CD4-positive, alpha-beta memory T cell (primary cell): ENCODE results near the gene EHMT2. TPM values are rescaled to one million over a fixed set of nuclear protein-coding genes. Genes with fewer than 3 reads are reported as not detected.
A peak's percentile ranks its signal among the peaks of the same experiment; 100 is the strongest.

Experiments
- CTCF ChIA-PET: fragments of 350-600 bp; sonication (Branson Sonifier 250); formaldehyde crosslinking; loops from one replicate; lab custom pipeline; 2021; ENCODE audit warnings: inconsistent platforms; ENCODE audit not compliant: partially characterized antibody; lab: Charles Lee
- POLR2A ChIA-PET: fragments of 350-600 bp; sonication (Branson Sonifier 250); formaldehyde crosslinking; loops from one replicate; lab custom pipeline; 2021; ENCODE audit not compliant: partially characterized antibody; lab: Charles Lee
- DNase-seq, 5 donors: peaks; one replicate each; pipeline versions ENCODE4 v3.0.0 to v3.0.0-alpha.2; 2020 to 2022; ENCODE audit warnings: mixed read lengths in 1 of 5
- H3K27ac ChIP-seq: one replicate; pipeline ENCODE4 v1.7.0; 2013; ENCODE audit warnings: low read depth, low read length
- H3K27me3 ChIP-seq: 2 replicates; pipeline ENCODE4 v1.7.0; 2013; ENCODE audit warnings: mild to moderate bottlenecking, low read length, moderate library complexity; ENCODE audit not compliant: insufficient read depth
- H3K36me3 ChIP-seq: 2 replicates; pipeline ENCODE4 v1.7.0; 2013; ENCODE audit warnings: mild to moderate bottlenecking, low read length, moderate library complexity; ENCODE audit not compliant: insufficient read depth
- H3K4me1 ChIP-seq: 2 replicates; pipeline ENCODE4 v1.7.0; 2013; ENCODE audit warnings: mild to moderate bottlenecking, low read length, moderate library complexity; ENCODE audit not compliant: insufficient read depth
- H3K4me3 ChIP-seq, 2 donors: one replicate each; pipeline ENCODE4 v1.7.0; 2013; ENCODE audit warnings: low read length in 2 of 2, mild to moderate bottlenecking in 1 of 2
- H3K9me3 ChIP-seq, 2 donors: one replicate each; pipeline ENCODE4 v1.7.0; 2013; ENCODE audit warnings: low read length in 2 of 2, control low read depth in 1 of 2; ENCODE audit not compliant: control insufficient read depth in 1 of 2
- H3K27ac Mint-ChIP-seq, 7 donors: one replicate each; pipeline ENCODE4 v1.8.0; 2020 to 2021; ENCODE audit warnings: mixed read lengths in 7 of 7, mild to moderate bottlenecking in 6 of 7, inconsistent platforms in 3 of 7, moderate library complexity in 3 of 7
- H3K27me3 Mint-ChIP-seq, 2 donors: one replicate each; pipeline ENCODE4 v1.8.0; 2020 to 2021; ENCODE audit warnings: mixed read lengths in 2 of 2
- H3K36me3 Mint-ChIP-seq, 2 donors: one replicate each; pipeline ENCODE4 v1.8.0; 2020 to 2021; ENCODE audit warnings: mixed read lengths in 2 of 2, inconsistent platforms in 1 of 2, mild to moderate bottlenecking in 1 of 2
- H3K4me1 Mint-ChIP-seq, 4 donors: one replicate each; pipeline ENCODE4 v1.8.0; 2020 to 2021; ENCODE audit warnings: mixed read lengths in 4 of 4, mild to moderate bottlenecking in 1 of 4
- H3K4me3 Mint-ChIP-seq, 8 donors: one replicate each; pipeline ENCODE4 v1.8.0; 2020 to 2021; ENCODE audit warnings: mixed read lengths in 8 of 8, mild to moderate bottlenecking in 7 of 8, moderate library complexity in 6 of 8, inconsistent platforms in 3 of 8
- H3K9me3 Mint-ChIP-seq, 8 donors: one replicate each; pipeline ENCODE4 v1.8.0; 2020 to 2021; ENCODE audit warnings: mixed read lengths in 8 of 8, mild to moderate bottlenecking in 5 of 8, inconsistent platforms in 3 of 8, moderate library complexity in 1 of 8
- intact Hi-C: fragments of 100-400 bp; cut with micrococcal nuclease; formaldehyde crosslinking; loops from one replicate; pipeline ENCODE4 v1.15.1; 2023
- polyA plus RNA-seq, 2 donors: library from polyadenylated mRNA; unstranded; fragments of 300-500 nt; fragmentation: Illumina TruSeq; gene quantifications; one replicate each; pipeline ENCODE4 v1.2.3, GENCODE V29; 2021
- total RNA-seq, 2 experiments: library from RNA; stranded (reverse); gene quantifications; one replicate each; pipeline ENCODE4 v1.2.3, GENCODE V29; 2021

EHMT2 gene
- total and polyA plus RNA-seq, 4 experiments from 2014 or later = 24.1 to 82.1 (median 63.5) TPM

DNA sequence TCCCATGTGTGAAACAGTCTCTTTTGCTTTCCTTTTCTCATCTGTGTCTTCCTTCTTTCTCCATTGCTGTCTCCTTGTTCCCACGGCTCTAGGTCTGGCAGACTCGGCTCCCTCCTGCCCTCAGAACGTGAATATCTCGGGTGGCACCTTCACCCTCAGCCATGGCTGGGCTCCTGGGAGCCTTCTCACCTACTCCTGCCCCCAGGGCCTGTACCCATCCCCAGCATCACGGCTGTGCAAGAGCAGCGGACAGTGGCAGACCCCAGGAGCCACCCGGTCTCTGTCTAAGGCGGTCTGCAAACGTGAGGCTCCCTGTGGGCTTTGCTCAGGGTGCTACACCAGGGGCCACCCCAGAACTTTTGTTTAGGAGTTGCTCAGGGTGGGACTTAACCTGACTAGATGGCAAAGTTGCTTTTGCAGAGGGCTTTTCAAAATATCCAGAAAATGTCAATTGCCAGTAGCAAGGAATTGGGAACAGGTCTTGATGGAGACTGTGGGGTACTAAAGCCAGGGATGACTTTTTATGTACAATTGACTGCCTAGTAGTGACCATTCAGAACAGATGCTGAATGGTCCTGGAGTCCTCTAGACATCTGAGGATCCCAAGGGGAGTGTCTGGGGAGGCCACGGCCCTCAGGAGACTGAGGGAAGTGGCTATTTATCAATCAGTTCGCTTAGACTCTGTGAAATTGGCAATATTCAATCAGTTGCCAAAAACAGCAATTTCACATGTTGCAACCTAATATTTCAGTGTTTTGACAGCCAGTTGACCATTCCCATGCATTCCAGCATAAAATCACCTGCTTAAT is 30.6 kb upstream of the EHMT2 start:
- H3K4me1 Mint-ChIP-seq = no peaks in the 10 kb centered on the region
- ChIA-PET POLR2A (no interaction called here), CTCF (no interaction called here)
- Histone ChIP-seq H3K27me3 (no peaks in the 10 kb centered on the region), H3K27ac (no peak overlapping the region), H3K4me1 (no peaks in the 10 kb centered on the region), H3K9me3 (no peaks in the 10 kb centered on the region), H3K36me3 (no peaks in the 10 kb centered on the region), H3K4me3 (no peak overlapping the region)
- H3K27me3 Mint-ChIP-seq = peaks cover 0 to 1% of the 10 kb centered on the region in 2 donors
- no peak for DNase-seq
- no peaks in the 10 kb centered on the region for H3K36me3 Mint-ChIP-seq
- H3K27ac Mint-ChIP-seq = no peak overlapping the region
- intact Hi-C loops = no loop called here
- no peaks in the 10 kb centered on the region for H3K9me3 Mint-ChIP-seq
- no peak overlapping the region for H3K4me3 Mint-ChIP-seq

DNA sequence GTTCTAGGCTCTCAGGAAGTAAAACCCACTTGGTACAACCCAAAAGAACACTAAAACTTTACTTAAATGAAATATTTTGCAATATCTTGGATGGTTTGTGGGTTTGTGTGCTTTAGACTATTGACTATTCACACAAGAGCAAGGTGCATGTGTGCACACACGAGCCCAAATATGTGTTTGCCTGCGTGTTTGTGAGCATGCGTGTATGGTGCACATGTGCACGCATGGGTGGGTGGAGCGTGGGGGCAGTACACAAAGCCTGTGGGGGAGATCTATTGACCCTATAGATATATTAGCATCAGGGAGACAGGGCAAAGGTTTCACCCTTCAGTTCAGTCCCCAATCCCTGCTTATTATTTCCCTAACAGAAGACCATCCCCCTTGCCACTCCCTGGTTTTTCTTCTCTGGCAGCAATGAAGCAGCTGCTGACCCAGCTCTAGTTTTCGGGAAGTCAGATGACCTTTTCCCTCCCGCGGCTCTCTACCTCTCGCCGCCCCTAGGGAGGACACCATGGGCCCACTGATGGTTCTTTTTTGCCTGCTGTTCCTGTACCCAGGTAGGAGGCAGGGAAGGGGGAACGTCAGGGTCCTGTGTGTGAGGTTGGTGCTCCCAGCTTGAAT is 29.9 kb upstream of the EHMT2 start, which contains the start of gene C2:
C2 (plus strand) TSS at position 476 of the 621 bp plus-strand sequence; CDS start at position 512, 36 bp downstream.
- H3K27ac ChIP-seq = no peak within 1 kb of the TSS
- Mint-ChIP-seq H3K9me3 (no peaks in the 10 kb centered on the region), H3K4me3 (no peak within 1 kb of the TSS), H3K4me1 (no peaks in the 10 kb centered on the region), H3K36me3 (no peaks in the 10 kb centered on the region), H3K27ac (no peak within 1 kb of the TSS), H3K27me3 (peaks cover 0 to 1% of the 10 kb centered on the region in 2 donors)
- no peak for DNase-seq
- CTCF ChIA-PET = no interaction called here
- H3K4me3 ChIP-seq = no peak within 1 kb of the TSS
- POLR2A ChIA-PET = no interaction called here
- no peaks in the 10 kb centered on the region for H3K4me1 ChIP-seq
- intact Hi-C loops = no loop called here
- no peaks in the 10 kb centered on the region for H3K27me3 ChIP-seq
- H3K9me3 ChIP-seq = no peaks in the 10 kb centered on the region
- no peaks in the 10 kb centered on the region for H3K36me3 ChIP-seq

DNA sequence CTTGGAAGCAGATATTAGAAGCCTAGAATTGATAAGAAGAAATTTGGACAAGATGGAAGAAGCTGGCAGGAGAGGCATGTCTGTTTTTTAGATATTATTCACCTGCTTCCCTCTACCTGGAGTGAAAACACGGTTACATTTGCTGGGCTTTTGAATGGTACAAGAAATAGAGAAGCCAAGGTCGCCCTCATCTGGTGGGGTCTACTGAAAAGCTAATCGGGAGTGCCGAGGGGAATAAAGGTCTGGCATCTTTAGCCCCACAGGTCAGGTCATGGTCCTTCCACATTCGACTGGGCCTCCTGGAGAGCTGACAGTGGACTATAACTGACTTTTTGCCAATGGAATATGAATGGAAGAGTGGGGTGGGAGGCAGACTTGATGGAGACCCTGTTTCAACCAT is 25.4 kb upstream of the EHMT2 start:
- no peak overlapping the region for H3K4me3 ChIP-seq

DNA sequence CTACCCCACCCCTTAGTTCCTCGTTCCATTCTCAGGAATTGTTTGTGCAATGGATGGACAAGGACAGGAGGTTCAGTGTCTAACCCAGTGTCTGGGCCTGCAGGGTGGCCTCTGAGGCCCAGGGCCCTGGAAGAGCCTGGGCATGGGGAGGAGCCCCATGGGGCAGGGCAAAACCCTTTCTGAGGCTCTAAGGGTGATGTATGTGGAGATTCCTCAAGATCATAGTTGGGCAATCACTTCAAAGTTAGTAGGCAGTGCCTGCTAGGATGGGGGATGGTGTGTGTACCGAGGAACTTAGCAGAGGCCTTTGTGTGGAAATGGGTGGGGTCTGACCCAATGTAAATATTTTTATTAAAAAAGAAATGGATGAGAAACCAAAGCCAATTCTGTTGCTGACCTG is 23.3 kb upstream of the EHMT2 start:
- H3K27me3 ChIP-seq = no peaks in the 10 kb centered on the region
- H3K4me1 ChIP-seq = no peaks in the 10 kb centered on the region
- H3K27ac ChIP-seq = no peak overlapping the region
- H3K27ac Mint-ChIP-seq = no peak overlapping the region
- no peaks in the 10 kb centered on the region for H3K36me3 ChIP-seq
- no peaks in the 10 kb centered on the region for H3K9me3 ChIP-seq
- H3K9me3 Mint-ChIP-seq = no peaks in the 10 kb centered on the region
- CTCF ChIA-PET = interaction anchor here (1.5 kb wide), 1 partner anchor 32 kb away, joined by 5 read pairs; no protein-coding TSS in a partner anchor
- intact Hi-C loops = no loop called here
- H3K4me3 Mint-ChIP-seq = no peak overlapping the region
- no peaks in the 10 kb centered on the region for H3K4me1 Mint-ChIP-seq
- POLR2A ChIA-PET = no interaction called here
- no peak for DNase-seq
- peaks cover 0 to 3% of the 10 kb centered on the region in 2 donors for H3K27me3 Mint-ChIP-seq
- no peak overlapping the region for H3K4me3 ChIP-seq
- H3K36me3 Mint-ChIP-seq = no peaks in the 10 kb centered on the region

More for the DNA sequence above, 25.4 kb upstream of the EHMT2 start:
- H3K27me3 Mint-ChIP-seq = no peaks in the 10 kb centered on the region
- H3K4me1 Mint-ChIP-seq = no peaks in the 10 kb centered on the region
- no peaks in the 10 kb centered on the region for H3K27me3 ChIP-seq
- POLR2A ChIA-PET = no interaction called here
- H3K36me3 Mint-ChIP-seq = no peaks in the 10 kb centered on the region
- CTCF ChIA-PET = interaction anchor here (1.3 to 1.5 kb wide), 2 partner anchors 33 to 193 kb away, joined by 3 to 4 read pairs; no protein-coding TSS in a partner anchor
- H3K36me3 ChIP-seq = no peaks in the 10 kb centered on the region
- intact Hi-C loops = no loop called here
- H3K27ac Mint-ChIP-seq = peak overlapping the region in 1 of 7 donors; percentile 7
- H3K4me3 Mint-ChIP-seq = no peak overlapping the region
- no peaks in the 10 kb centered on the region for H3K9me3 Mint-ChIP-seq
- peak in 1 of 5 donors; percentile 19 for DNase-seq
- H3K27ac ChIP-seq = no peak overlapping the region
- no peaks in the 10 kb centered on the region for H3K9me3 ChIP-seq
- H3K4me1 ChIP-seq = no peaks in the 10 kb centered on the region

DNA sequence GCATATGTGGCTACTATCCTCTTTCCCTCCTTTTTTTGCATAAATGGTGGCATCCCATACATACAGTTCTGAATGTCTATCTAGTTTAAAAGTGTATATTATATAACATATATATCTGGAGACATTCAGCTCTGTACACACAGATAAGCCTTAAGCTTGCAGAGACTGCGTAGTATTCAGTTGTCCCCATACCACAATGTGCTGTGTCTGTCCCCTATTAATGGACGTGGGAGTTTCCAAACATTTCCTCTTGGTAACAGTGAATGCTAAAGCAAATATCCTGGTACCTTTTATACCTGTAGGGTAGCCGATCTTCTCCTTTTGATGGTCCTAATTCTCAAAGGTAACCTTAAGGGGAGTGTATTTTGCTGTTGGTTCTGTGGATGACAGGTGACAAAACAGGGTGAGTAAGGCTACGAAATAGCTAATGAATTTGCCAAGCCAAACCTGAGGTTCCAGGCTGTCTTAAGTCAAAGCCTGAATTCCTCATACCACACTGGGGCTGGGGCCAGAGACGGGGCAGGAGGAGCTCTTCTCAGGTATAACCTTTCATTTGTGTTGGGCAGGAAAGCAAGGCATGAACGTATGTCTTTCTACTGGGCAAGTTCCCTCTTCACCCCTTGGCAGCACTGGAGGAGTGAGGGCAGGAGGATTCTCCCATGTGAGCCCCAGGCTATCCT is 22.3 kb upstream of the EHMT2 start:
- DNase-seq = no peak
- Histone ChIP-seq H3K27me3 (no peaks in the 10 kb centered on the region), H3K27ac (no peak overlapping the region), H3K4me1 (no peaks in the 10 kb centered on the region), H3K4me3 (no peak overlapping the region), H3K36me3 (no peaks in the 10 kb centered on the region), H3K9me3 (no peaks in the 10 kb centered on the region)
- no peaks in the 10 kb centered on the region for H3K9me3 Mint-ChIP-seq
- no peaks in the 10 kb centered on the region for H3K36me3 Mint-ChIP-seq
- CTCF ChIA-PET = no interaction called here
- peaks cover 5 to 6% of the 10 kb centered on the region in 2 donors for H3K27me3 Mint-ChIP-seq
- H3K4me3 Mint-ChIP-seq = no peak overlapping the region
- POLR2A ChIA-PET = interaction anchor here (1.1 kb wide), 1 partner anchor 13 kb away, joined by 3 read pairs; no protein-coding TSS in a partner anchor
- peaks cover 0 to 1% (median 0%) of the 10 kb centered on the region in 4 donors for H3K4me1 Mint-ChIP-seq
- H3K27ac Mint-ChIP-seq = no peak overlapping the region
- intact Hi-C loops = no loop called here

DNA sequence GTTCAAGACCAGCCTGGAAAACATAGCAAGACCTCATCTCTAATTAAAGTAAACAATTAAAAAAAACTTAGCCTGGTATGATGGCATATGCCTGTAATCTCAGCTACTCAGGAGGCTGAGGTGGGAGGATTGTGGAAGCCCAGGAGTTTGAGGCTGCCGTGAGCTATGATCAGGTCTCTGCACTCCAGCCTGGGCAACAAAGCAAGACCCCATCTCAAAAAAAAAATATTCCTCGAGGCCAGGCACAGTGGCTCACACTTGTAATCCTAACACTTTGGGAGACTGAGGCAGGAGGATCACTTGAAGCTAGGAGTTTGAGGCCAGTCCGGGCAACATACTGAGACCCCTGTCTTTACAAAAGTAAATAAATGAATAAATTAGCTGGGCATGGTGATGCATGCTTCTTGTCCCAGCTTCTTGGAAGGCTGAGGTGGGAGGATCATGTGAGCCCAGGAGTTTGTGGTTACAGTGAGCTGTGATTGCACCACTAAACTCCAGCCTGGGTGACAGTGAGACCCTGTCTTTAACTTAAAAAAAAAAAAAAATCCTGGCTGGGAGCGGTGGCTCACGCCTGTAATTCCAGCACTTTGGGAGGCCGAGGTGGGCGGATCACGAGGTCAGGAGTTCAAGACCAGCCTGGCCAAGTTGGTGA is 20.7 kb upstream of the EHMT2 start:
- H3K9me3 Mint-ChIP-seq = no peaks in the 10 kb centered on the region
- POLR2A ChIA-PET = interaction anchor here (1.0 kb wide), 1 partner anchor 179 kb away, joined by 5 read pairs; no protein-coding TSS in a partner anchor
- no peaks in the 10 kb centered on the region for H3K27me3 ChIP-seq
- H3K4me1 Mint-ChIP-seq = peaks cover 0 to 1% (median 0%) of the 10 kb centered on the region in 4 donors
- H3K4me3 ChIP-seq = no peak overlapping the region
- no peak overlapping the region for H3K27ac ChIP-seq
- no peak overlapping the region for H3K4me3 Mint-ChIP-seq
- H3K9me3 ChIP-seq = no peaks in the 10 kb centered on the region
- CTCF ChIA-PET = no interaction called here
- no peak for DNase-seq
- H3K27me3 Mint-ChIP-seq = peaks cover 5 to 6% of the 10 kb centered on the region in 2 donors
- H3K36me3 ChIP-seq = no peaks in the 10 kb centered on the region
- H3K4me1 ChIP-seq = no peaks in the 10 kb centered on the region
- no peak overlapping the region for H3K27ac Mint-ChIP-seq
- H3K36me3 Mint-ChIP-seq = no peaks in the 10 kb centered on the region
- intact Hi-C loops = no loop called here
